Ureter (tissue), 1 donor: ENCODE results near the gene APOF. TPM values are rescaled to one million over a fixed set of nuclear protein-coding genes. Genes with fewer than 3 reads are reported as not detected.
A peak's percentile ranks its signal among the peaks of the same experiment; 100 is the strongest.
"Not testable (repeated sequence)": the region's sequence is repeated elsewhere in the genome, so short reads cannot be mapped to it uniquely, and the experiment has no call there.

Source experiments
- DNase-seq: peaks from one replicate; pipeline ENCODE4 v3.0.0-alpha.2; 2020; ENCODE audit warnings: low spot score
- total RNA-seq: library from RNA; stranded (reverse); gene quantifications from one replicate; pipeline ENCODE4 v1.2.4, GENCODE V29; 2023
- donor health status: DM: yes; HTN: yes; CAD: no.

The APOF gene
- total RNA-seq: not detected

- DNase-seq: no peak
Measured at GRCh38 chr12:56362130-56363059, at the start of gene APOF. TSS of gene APOF (minus strand) at chr12:56362857. CDS start at chr12:56362745, 112 bp downstream.

GRCh38 chr12:56411781-56412639 lies 49.4 kb upstream of the APOF start:
- no peak for DNase-seq

- no peak for DNase-seq
Measured at GRCh38 chr12:56410768-56411167, 48.1 kb upstream of the APOF start.

- no peak for DNase-seq
Measured at GRCh38 chr12:56408799-56409417, 46.3 kb upstream of the APOF start.

GRCh38 chr12:56404227-56404626 lies 41.6 kb upstream of the APOF start:
- not testable (repeated sequence) for DNase-seq

- not testable (repeated sequence) for DNase-seq
Measured at GRCh38 chr12:56401612-56402011, 39.0 kb upstream of the APOF start.

GRCh38 chr12:56401125-56401524 lies 38.5 kb upstream of the APOF start:
- DNase-seq: not testable (repeated sequence)

GRCh38 chr12:56399466-56399865 lies 36.8 kb upstream of the APOF start:
- DNase-seq: not testable (repeated sequence)

- DNase-seq: no peak
Measured at GRCh38 chr12:56398324-56398723, 35.7 kb upstream of the APOF start.

GRCh38 chr12:56392331-56392730 lies 29.7 kb upstream of the APOF start:
- no peak for DNase-seq

- DNase-seq: no peak
Measured at GRCh38 chr12:56391721-56392120, 29.1 kb upstream of the APOF start.

- no peak for DNase-seq
Measured at GRCh38 chr12:56389412-56389811, 26.8 kb upstream of the APOF start.

- DNase-seq: no peak
Measured at GRCh38 chr12:56387152-56387736, 24.6 kb upstream of the APOF start.

- no peak for DNase-seq
Measured at GRCh38 chr12:56385873-56386272, 23.2 kb upstream of the APOF start.

- DNase-seq: no peak
Measured at GRCh38 chr12:56382611-56383010, 20.0 kb upstream of the APOF start.

GRCh38 chr12:56377989-56378316 lies 15.3 kb upstream of the APOF start:
- no peak for DNase-seq

GRCh38 chr12:56377310-56377988 lies 14.8 kb upstream of the APOF start:
- DNase-seq: no peak

GRCh38 chr12:56375598-56376434 lies 13.2 kb upstream of the APOF start:
- peak; percentile 12 for DNase-seq

- no peak for DNase-seq
Measured at GRCh38 chr12:56374726-56375597, 12.3 kb upstream of the APOF start.
